HG02970 (cell line): ENCODE results near the gene WIPF3.

ENCODE experiments used
- ATAC-seq: cut with Tn5 transposase; IDR thresholded peaks from one replicate; pipeline ENCODE4 v1.9.1; 2021; ENCODE audit warnings: mild to moderate bottlenecking, moderate library complexity, moderate number of reproducible peaks; ENCODE audit not compliant: unreplicated experiment, low FRiP score

Gene WIPF3

GRCh38 chr7:29898301-29898700 lies 92.0 kb downstream of the WIPF3 start:
- ATAC-seq = no peak

DNA sequence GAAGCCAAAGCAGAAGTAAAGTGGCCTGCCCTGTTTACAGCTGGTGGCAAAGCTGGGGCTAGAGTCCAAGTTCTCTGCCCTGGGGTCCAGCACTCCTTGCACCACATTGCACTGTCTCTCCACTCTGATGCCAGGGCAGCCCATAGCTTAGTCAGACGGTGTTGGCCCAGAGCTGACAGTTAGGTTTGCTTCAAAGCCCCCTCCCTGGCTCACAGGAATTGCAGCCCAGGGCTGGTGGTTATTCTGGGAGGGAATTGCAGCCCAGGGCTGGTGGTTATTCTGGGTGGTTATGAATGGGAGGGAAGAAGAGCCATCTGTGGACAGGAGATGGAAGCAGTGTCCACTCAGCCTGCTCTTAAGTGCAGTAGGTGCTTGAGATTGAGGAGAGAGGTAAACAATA lies 94.4 kb downstream of the WIPF3 start:
- ATAC-seq = no peak

DNA sequence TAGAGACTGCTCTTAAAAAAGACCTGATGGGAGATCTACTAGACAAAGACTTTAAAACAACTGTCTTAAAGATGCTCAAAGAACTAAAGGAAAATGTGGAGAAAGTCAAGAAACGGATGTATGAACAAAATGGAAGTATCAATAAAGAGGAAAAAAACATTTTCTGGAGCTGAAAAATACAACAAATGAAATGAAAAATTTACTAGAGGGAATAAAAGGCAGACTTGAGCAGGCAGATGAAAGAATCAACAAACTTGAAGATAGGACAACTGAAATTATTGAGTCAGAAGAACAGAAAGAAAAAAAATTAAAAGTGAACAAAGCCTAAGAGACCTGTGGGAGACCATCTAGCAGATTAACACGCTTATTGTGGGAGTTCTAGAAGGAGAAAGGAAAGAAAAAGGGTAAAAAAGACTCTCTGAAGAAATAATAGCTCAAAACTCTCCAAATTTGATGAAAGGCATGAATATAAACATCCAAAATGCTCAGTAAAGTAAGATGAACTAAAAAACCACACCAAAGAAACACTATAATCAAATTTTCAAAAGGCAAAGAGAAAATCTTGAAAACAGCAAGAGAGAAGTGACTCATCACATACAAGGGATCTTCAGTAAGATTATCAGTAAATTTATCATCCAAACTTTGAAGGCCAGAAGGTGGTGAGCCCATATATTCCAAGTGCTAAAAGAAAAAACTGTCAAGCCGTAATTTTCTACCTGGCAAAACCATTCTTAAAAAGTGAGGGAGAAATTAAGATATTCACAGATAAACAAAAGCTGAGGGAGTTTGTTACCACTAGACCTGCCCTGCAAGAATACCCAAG lies 100.1 kb downstream of the WIPF3 start:
- ATAC-seq = no peak

- ATAC-seq = no peak
Observed at GRCh38 chr7:29914180-29914579, 107.9 kb downstream of the WIPF3 start.

DNA sequence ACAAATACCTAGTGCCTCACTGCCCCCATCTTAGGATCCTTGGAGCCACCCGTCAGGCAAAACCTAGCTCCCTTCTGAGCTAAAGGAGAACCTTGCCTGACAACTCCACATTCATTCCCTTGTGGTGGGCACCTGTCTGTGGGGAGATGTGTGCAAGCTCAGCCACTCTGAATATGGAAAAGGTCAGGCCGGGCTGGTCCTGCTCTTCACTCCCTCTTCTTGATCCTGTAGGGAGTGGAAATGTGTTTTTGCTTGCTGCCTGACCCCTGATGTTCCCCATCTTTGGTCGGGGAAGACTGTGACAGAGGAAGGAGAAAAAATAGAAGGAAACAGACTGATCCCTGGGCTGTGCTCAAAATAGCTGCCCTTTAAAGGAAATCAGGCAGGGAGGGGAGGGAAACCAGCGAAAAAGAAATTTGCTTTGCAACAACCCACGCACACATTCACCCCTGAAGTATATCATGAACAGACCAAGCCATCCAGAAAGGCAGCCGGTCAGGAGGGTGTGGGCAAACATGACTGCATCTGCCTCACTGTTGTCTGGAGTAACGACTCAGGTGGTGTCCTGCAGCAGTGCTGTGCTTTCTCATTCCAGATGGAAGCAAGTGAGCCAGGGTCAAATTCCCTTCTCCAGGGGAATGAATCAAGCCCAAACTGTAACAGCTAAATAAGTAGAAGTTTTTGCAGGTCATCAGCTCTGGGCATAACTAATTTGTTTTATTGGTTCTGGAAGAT lies 109.3 kb downstream of the WIPF3 start:
- ATAC-seq = no peak

- ATAC-seq = no peak
Observed at GRCh38 chr7:29917641-29918040, 111.3 kb downstream of the WIPF3 start.

DNA sequence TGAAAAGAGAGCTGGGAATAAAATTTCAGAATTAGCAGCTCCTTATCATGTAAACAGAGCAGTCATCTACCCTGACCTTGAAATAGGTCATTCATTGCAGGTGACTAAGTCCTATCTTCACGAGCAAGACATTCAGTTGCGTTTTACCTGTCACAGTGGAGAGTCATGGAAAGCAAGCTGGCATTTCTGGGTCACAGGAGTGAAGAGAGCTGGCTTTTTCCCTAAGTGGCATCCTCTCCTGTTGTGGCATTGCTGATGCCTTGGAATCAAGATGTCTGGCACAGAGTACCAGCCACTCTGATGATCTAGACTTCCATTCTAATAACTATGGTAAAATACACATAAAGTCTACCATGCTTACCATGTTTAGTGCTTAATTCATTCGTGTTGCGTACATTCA lies 112.5 kb downstream of the WIPF3 start:
- no peak for ATAC-seq

DNA sequence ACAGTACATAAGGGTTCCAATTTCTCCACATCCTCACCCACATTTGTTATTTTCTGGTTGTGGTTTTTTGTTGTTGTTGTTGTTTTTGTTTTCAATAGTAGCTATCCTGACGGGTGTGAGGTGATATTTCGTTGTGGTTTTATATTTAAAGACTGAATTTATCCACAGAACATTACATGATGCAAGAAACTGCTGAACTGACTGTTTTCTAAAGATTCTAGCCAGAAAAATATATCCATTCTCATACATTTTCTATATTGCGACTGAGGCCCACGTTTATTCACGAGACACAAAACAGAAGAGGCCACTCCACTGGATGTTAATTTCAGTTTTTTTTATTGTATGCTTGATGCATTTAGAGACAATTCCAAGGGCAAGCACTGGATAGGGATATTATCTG lies 113.5 kb downstream of the WIPF3 start:
- no peak for ATAC-seq

DNA sequence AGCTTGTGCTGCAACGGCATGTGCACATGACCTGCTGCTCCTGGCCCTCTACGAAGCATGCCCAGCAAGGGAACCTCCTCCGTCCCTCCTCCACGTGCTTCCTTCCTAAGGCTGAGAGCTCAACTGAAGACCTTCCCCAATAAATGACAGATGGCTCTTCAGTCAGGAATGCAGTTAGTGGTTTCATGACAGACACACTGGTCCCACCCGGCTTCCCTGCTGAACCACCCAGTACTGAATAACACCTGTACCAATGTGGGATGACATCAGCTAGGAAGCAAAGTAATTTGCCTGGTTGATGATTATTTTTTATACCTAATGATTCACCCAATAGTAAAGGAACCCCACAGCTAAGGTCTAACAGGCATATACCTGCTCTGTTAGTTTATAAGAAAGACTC lies 114.2 kb downstream of the WIPF3 start:
- no peak for ATAC-seq

DNA sequence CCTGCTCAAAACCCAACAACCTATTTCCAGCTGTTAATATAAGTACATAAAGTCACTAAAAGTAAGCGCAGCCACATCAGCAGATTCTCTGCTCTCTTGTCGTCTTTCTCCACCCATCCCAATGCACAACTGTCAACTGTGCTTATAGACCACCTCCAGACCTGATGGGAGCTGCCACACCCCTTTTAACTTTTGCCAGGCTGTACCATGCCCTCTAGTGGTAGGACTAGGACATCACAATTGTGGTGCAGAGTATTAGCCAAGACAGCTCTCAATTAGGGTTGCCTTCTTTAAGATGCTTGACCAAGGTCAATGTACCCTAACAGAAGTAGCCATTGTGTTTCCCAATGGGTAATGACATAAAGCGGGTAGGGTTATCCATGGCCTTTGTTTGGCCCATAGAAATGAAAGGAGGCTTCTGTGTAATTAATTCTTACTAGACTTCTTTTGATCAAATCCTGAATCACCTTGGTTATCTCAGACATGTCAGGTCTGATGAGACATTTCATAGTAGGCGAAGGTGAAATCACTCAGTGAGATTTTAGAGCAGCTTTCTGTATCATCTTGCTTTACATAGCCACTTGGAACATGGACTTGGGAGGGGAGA lies 115.2 kb downstream of the WIPF3 start:
- ATAC-seq = peak; percentile 77

DNA sequence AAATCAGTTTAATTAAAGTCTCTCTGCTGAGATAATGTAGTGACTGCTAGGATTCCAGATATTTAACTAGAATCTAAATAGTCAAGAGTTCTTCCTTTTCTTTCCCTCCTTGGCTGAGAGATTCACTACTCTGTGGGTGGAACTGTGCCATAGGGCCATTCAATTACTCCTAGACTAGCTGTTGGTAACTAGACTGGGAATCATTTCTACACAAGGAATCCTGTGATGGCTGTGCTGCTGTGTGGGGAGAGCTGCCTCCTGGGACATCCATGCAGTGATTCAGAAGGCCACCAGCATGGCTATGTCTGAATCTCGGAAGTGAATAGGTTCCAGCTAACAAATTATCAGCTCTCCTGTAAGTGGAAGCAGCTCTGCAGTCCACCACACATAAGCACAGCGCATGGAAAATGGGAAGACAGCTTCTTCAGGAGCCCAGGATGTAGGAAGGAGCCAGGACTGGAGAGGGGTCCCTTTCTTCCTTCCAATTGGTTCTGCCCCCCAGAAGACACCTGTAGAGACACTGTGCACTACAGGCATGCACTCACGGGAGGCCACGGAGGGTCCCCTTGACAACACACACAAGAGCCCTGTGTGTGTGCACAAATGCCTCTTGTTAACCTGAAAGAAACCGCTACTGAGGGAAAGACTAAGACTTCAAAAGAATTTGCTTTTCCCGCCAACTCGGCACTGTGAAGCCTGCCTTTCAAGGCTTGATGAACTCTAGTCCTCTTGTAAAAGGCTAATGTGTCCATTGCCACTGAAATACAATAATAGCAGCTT lies 116.8 kb downstream of the WIPF3 start:
- no peak for ATAC-seq

- no peak for ATAC-seq
Observed at GRCh38 chr7:29924006-29924405, 117.7 kb downstream of the WIPF3 start.

- no peak for ATAC-seq
Observed at GRCh38 chr7:29924684-29925083, 118.4 kb downstream of the WIPF3 start.

DNA sequence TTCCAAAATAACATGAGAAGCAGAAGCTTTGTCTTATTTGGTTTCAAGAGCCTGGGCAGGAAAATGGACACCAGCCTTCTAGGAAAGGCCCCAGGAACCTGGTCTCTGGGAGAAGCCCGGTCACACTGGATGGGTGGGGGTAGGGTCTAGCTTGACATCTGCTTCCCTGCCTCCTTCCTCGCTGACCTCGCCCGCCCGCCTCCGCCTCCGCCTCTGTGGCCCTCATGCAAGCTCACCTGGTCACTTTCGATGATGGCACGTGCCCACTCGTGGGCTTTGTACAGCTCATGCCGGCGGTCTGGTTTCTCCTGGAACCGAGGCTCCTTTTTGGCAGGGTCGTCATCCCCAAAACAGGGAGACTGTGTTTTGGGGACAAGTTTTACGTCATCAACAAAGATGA lies 119.9 kb downstream of the WIPF3 start:
- no peak for ATAC-seq

- ATAC-seq = no peak
Observed at GRCh38 chr7:29926741-29927140, 120.4 kb downstream of the WIPF3 start.

DNA sequence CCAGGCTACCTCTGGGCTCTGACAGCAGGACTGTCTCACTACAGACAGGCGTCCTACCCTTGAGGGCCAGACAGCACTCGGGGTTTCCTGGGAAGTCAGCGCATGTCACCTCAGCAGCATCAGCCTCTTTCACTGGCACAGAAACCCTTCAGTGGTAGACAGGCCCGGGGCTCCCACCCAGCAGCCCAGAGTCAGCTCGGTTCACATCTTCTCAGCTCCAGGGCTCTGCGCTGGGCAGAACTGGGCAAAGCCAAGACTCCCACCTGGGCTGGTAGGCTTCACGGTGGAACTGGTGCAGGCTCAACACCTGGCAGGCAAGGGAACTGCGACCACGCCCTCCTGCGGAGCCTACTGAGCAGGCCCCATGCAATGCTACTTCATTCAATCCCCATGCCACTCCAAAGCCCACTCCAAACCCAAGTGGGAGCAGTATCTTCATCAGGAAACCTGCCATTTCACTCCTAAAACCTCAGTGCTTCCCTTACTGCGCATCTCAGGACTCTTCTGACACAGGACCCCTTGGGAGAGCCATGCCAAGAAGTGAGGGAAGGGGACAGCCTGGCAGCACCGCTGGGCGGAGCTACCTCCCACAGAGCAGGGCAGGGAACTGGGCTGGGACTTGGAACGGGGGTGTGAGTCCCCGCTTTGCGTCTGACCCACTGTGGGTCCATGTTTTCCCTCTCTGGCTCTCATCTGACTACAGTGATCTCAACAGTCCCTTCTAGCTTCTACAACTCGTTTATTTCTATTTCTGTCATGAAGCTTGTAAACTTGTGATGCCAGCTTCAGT lies 122.9 kb downstream of the WIPF3 start:
- no peak for ATAC-seq

- no peak for ATAC-seq
Observed at GRCh38 chr7:29935111-29935510, 128.8 kb downstream of the WIPF3 start.

DNA sequence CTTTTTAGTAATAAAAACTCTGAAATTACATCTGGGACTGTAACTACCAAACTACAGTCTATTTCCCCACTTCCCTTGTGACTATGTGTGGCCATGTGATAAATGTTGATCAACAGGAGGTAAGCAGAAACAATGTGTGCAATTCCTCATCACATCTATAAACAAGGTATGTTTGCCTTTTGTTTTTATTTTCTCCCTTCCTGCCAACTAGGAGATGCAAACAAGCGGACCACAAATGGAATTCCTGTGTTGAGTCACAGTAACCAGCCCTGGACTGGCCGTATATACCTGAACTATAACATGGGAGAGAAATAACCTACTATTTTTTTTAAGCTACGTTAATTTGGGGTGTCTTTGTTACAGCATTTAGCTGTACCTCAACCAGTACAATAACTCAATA lies 130.8 kb downstream of the WIPF3 start:
- no peak for ATAC-seq

- no peak for ATAC-seq
Observed at GRCh38 chr7:29940199-29940598, 133.9 kb downstream of the WIPF3 start.

DNA sequence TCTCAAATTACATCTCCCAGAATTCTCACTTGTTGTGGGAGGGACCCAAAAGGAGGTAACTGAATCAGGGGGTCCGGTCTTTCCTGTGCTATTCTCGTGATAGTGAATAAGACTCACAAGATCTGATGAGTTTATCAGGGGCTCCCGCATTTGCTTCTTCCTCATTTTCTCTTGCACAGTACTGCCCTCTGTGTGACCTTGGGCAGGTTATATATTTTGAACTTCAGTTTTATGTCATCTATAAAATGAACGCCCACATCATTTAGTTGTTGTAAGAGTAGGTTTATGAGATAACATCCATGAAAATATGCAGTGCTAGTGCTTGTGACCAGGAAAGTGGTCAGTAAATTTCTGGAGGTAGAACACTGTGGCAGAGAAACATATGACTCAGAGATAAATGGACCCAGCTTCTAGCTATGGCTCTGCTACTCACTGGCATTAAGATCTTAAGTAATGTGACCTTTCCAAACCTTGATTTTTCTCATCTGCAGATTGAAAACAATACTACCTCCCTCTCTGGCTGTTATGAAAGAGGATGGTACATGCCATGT lies 139.0 kb downstream of the WIPF3 start:
- no peak for ATAC-seq
